Mononuclear cell (primary cell): ENCODE results near the gene CD14. TPM values are rescaled to one million over a fixed set of nuclear protein-coding genes. Genes with fewer than 3 reads are reported as not detected.
"Not testable (repeated sequence)": the region's sequence is repeated elsewhere in the genome, so short reads cannot be mapped to it uniquely, and the experiment has no call there.

ENCODE experiments used
- H3K27me3 ChIP-seq: 2 replicates; pipeline ENCODE4 v1.6.0; 2011; ENCODE audit warnings: low read length, control low read depth; ENCODE audit not compliant: insufficient read depth
- H3K4me1 ChIP-seq: 2 replicates; pipeline ENCODE4 v1.5.1; 2011; ENCODE audit warnings: mild to moderate bottlenecking, low read length, control low read depth; ENCODE audit not compliant: insufficient read depth
- H3K4me3 ChIP-seq: 2 replicates; pipeline ENCODE4 v1.5.1; 2011; ENCODE audit warnings: mild to moderate bottlenecking, low read length, moderate library complexity
- H3K9me3 ChIP-seq: 2 replicates; pipeline ENCODE4 v1.5.1; 2011; ENCODE audit warnings: low read depth, mild to moderate bottlenecking, control low read depth, low read length
- total RNA-seq: library from RNA; depleted of rRNA; stranded (reverse); fragments of >200 nt; gene quantifications from one replicate; pipeline ENCODE4 v1.2.3, GENCODE V29; 2012

The CD14 gene
- total RNA-seq, 1 donor: 138 TPM

DNA sequence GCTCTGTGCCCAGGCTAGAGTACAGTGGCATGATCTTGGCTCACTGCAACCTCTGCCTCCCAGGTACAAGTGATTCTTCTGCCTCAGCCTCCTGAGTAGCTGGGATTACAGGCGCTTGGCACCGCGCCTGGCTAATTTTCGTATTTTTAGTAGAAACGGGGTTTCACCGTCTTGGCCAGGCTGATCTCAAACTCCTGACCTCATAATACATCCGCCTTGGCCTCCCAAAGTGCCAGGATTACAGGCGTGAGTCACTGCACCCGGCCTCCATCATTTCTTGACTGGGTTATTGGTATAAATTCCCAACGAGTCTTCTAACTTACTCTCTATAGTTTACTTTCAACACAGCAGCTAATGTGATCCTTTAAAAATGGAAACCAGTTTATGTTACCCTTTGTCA is 8.1 kb downstream of the CD14 start:
- H3K27me3 ChIP-seq, H3K4me3 ChIP-seq, H3K9me3 ChIP-seq: not testable (repeated sequence)
- H3K4me1 ChIP-seq: peaks cover 28% of the 10 kb centered on the region

DNA sequence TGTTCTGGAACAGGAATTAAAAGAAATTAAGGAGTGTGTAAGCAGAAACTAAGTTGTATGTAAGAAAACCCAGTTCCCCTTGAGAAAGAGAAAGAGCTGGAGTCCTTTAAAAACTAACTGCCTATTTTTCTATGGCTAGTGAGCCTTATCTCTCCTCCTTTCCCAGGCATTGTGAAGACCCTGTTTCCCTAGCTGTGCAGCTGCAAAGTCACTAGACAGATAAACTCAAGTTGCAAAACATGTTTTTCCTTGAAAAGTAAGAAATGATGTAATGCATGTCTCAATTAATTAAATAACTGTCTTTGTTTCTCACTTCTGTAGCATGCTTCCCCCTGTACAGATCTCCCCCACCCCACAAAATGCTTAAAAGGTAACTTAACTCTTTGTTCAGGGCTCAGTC is 9.9 kb downstream of the CD14 start:
- H3K9me3 ChIP-seq, H3K4me3 ChIP-seq, H3K27me3 ChIP-seq: not testable (repeated sequence)
- peaks cover 16% of the 10 kb centered on the region for H3K4me1 ChIP-seq

DNA sequence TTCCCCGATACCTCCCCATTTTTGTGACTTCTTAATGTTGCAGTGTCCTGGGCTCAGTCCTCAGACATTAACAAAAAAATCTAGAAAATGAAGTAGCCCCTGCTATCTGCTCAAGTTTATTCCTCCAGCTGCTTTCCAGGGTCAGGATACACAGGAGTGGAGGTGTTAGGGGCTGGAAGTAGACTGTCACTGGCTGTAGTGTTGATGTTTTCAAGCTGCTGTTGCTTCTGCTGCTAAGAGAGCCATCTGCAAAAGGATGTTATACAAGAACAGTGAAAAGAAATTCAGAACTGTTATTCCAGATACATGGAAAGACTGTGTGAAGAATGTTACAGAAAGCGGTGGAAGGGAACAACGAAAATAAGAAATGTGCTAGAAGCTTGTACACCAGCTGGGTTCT is 10.7 kb downstream of the CD14 start:
- peaks cover 16% of the 10 kb centered on the region for H3K4me1 ChIP-seq
- H3K27me3 ChIP-seq: peaks cover 7% of the 10 kb centered on the region
- no peaks in the 10 kb centered on the region for H3K9me3 ChIP-seq
- H3K4me3 ChIP-seq: no peak overlapping the region

DNA sequence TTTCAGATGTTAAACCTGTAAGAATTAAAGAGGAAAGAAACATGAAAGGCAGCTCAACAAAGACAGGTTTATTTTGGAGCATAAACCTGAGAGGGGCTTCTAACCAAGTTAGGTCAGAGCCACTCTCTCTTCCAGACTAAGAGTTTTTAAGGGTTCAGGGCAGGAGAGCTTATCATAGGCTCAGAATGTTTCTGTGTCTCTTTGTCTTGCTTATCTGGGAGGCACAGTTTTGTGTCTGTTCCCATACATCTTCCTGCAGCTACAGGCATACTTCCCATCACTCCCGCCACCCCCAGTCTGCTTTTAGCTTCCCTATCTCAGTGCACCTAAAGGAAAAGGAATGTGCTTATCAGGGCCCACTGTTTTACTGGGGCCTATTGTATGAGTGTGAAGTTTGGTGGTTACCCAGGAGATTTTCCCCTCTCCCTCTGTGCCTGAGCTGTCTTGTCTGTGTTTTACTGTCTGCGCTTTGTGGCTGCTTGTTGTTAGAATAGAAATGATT is 21.9 kb downstream of the CD14 start:
- Histone ChIP-seq H3K27me3 (no peaks in the 10 kb centered on the region), H3K4me3 (no peak overlapping the region), H3K9me3 (no peaks in the 10 kb centered on the region), H3K4me1 (peaks cover 86% of the 10 kb centered on the region)

DNA sequence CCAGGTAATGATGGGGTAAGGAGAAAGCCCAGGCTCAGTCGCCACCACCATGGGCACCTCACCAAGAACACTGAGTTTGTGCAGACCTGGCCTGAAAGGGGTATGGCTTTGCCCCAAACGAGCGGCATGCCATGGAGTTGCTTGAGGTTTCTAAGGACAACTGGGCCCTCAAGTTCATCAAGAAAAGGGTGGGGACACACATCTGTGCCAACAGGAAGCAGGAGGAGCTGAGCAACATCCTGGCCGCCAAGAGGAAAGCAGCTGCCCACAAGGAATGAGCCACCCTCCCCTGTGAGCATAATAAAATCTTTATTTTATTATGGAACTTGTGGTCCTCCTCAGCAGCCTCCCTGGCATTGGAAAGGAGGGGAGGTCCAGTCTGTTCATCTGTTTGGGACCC is 23.8 kb downstream of the CD14 start:
- Histone ChIP-seq H3K9me3 (no peaks in the 10 kb centered on the region), H3K4me3 (no peak overlapping the region), H3K27me3 (no peaks in the 10 kb centered on the region), H3K4me1 (peaks cover 86% of the 10 kb centered on the region)

DNA sequence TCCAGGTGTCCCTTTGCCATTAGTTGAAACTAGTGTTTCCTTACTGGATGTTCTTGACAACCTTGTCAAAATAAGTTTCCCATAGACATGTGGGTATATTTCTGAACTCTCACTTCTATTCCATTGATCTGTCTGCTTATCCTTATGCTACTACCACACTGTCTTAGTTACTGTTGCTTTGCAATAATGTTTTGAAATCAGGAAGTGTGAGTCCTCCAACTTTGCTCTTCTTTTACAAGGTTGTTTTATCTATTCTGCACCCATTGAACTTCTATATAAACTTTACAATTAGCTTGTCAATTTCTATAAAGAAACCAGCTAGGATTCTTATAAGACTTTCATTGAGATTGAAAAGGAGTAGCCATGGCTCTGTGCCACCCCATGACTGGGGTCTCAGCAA is 24.3 kb downstream of the CD14 start:
- Histone ChIP-seq H3K4me1 (peaks cover 86% of the 10 kb centered on the region), H3K9me3 (no peaks in the 10 kb centered on the region), H3K4me3 (no peak overlapping the region), H3K27me3 (no peaks in the 10 kb centered on the region)

DNA sequence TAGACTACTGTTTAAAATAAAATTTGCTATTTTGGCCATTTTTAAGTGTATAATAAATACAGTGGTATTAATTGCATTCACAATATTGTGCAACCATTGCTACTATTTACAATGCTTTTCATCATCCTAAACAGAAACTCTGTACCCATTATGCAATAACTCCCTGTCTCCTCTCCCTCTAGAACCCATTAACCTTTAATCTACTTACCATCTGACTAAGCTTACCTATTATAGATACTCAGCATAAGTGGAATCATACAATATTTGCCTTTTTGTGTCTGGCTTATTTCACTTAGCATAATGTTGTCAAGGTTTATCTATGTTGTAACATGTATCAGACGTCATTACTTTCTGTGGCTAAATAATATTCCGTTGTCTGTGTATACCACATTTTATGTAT is 25.9 kb downstream of the CD14 start:
- peaks cover 85% of the 10 kb centered on the region for H3K4me1 ChIP-seq
- H3K9me3 ChIP-seq: no peaks in the 10 kb centered on the region
- H3K27me3 ChIP-seq: no peaks in the 10 kb centered on the region

DNA sequence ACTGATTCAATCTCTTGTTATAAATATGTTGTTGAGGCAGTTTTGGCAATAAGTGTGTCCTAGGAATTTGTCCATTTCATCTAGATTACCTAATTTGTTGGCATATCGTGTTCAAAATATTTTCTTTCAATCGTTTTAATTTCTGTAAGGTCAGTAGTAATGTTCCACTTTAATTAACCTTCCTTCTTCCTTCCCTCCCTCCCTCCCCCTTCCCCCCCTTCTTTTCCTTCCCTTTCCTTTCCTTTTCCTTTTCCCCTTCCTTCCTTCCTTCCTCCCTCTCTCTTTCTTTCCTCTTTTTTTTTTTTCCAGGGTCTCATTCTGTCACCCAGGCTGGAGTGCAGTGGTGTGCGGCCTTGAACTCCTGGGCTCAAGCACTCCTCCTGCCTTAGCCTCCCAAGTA is 27.1 kb downstream of the CD14 start:
- no peaks in the 10 kb centered on the region for H3K27me3 ChIP-seq
- peaks cover 86% of the 10 kb centered on the region for H3K4me1 ChIP-seq
- H3K4me3 ChIP-seq: no peak overlapping the region
- H3K9me3 ChIP-seq: no peaks in the 10 kb centered on the region

More for the DNA sequence above, 25.9 kb downstream of the CD14 start:
- H3K4me3 ChIP-seq: no peak overlapping the region

DNA sequence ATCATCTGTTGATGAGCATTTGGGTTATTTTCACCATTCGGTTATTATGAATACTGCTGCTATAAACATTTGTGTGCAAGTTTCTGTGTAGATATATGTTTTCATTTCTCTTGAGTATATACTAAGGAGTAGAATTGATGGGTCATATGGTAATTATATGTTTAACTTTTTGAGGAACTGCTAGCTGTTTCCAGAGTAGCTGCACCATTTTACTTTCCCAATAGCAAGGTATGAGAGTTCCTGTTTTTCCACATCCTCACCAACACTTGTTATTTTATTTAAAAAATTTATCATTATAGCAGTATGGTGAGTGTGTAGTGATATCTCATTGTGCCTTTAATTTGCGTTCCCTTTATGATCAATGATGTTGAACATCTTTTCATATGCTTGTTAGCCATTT is 29.2 kb downstream of the CD14 start:
- H3K4me3 ChIP-seq: no peak overlapping the region
- no peaks in the 10 kb centered on the region for H3K27me3 ChIP-seq
- H3K9me3 ChIP-seq: no peaks in the 10 kb centered on the region
- peaks cover 73% of the 10 kb centered on the region for H3K4me1 ChIP-seq

DNA sequence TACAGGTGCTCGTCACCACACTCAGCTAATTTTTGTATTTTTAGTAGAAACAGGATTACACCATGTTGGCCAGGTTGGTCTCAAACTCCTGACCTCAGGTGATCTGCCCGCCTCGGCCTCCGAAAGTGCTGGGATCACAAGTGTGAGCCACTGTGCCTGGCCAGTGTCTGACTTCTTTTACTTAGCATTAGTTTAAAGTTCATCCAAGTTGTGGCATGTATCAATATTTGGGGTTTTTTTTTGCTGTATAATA is 29.6 kb downstream of the CD14 start:
- H3K4me1 ChIP-seq: peaks cover 71% of the 10 kb centered on the region
- H3K9me3 ChIP-seq, H3K4me3 ChIP-seq, H3K27me3 ChIP-seq: not testable (repeated sequence)

DNA sequence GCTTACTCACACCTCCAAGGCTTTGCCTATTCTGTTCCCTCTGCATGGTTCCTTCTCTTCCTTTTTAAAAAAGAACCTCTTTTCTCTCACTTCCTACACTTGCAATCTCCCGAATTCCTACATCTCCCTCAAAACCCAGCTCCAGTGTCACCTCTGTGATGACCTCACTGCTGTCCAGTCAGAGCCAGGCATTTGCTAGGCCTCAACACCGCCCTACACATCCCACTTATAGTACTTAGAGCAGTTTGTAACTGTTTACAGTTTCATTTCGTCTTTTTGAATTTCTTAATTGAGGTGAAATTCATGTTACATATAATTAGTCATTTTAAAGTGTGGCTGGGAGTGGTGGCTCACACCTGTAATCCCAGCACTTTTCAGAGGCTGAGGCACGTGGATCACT is 30.8 kb downstream of the CD14 start:
- Histone ChIP-seq H3K27me3 (no peaks in the 10 kb centered on the region), H3K9me3 (no peaks in the 10 kb centered on the region), H3K4me3 (no peak overlapping the region), H3K4me1 (peaks cover 73% of the 10 kb centered on the region)

DNA sequence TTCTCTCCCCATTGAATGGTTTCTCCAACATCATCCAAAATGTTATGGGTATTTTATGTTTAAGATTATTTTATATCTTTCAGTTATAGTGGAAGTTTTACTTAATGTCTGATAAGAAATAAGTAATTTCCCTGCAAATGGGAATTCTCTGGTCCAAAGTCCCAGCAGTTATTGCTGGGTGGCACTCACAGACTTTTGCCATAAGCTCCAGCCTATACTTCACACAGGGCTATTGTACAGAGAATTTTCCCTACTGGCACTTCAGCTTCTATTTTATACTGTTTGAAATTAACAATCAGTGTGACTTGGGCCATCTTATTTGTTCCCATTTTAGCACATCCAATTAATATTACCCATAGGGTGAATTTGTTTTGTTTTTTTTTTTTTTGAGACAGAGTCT is 32.9 kb downstream of the CD14 start:
- Histone ChIP-seq H3K4me1 (peaks cover 77% of the 10 kb centered on the region), H3K4me3 (no peak overlapping the region), H3K27me3 (no peaks in the 10 kb centered on the region), H3K9me3 (no peaks in the 10 kb centered on the region)

DNA sequence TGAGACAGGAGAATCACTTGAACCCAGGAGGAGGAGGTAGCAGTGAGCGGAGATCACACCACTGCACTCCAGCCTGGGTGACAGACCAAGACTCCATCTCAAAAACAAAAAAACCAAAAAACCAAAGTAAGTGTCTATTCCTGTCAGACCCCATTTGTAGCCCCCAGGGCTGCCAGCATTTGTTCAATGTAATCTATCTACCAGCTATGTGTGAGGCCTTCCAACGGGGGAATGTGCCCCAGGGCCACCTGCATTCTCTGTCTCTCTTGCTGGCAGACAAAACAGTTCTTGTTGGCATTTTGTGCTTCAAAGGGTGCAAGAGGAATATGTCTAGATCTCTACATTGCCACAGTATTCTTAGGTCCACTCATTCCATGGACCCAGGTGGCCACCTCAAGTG is 34.1 kb downstream of the CD14 start:
- Histone ChIP-seq H3K4me3 (no peak overlapping the region), H3K27me3 (no peaks in the 10 kb centered on the region), H3K4me1 (peaks cover 82% of the 10 kb centered on the region), H3K9me3 (no peaks in the 10 kb centered on the region)

DNA sequence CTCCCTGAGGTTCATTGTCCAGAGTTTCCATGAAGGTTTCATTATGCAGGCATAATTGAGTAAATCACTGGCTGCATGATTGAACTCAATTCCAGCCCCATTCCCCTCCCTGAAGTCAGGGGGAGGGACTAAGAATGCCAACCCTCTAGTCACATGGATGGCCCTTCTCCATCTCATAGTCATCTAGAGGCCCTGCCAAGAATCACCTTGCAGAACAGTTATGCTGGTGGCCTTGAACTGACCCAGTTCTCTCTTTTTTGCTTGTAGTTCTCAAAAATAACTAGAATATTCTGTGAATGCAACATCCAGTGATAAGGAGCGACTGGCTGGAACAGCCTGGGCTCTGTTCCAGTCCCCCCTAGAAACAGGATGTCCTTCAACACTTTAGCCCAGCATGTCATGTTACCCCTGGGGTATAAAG is 36.6 kb downstream of the CD14 start:
- no peak overlapping the region for H3K4me3 ChIP-seq
- no peaks in the 10 kb centered on the region for H3K27me3 ChIP-seq
- no peaks in the 10 kb centered on the region for H3K9me3 ChIP-seq
- peaks cover 73% of the 10 kb centered on the region for H3K4me1 ChIP-seq

DNA sequence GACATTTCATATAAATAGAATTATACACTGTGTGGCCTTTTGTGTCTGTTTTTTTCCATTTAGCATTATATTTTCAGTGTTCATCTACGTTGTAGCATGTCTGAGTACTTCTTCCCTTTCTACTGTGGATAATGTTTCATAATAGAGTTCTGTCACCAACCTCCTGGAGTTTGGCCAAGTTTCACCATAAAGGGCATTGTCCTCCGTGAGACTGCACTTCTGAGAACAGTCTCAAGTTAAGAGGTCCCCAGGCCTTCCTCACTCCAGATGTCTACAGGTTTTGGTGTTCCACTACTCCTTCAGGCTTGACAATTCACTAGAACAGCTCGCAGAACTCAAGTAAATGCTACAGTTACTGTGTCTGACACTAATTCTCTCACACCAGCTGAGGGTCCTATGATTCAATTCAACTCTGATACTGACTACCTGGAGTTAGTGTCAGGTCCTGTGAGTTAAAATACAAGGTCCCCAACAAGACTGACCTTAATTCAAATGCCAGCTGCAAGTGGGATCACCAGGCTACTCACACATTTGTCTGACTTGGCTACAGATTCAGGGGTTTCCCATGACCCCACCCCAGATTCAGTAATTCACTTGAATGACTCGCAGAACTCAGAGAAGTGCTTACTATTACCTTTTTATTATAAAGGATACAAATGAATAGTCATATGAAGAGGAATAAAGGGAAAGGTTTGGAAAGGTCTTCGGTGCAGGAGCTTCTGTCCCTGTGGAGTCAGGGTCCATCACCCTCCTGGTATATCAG is 37.3 kb downstream of the CD14 start:
- Histone ChIP-seq H3K9me3 (no peaks in the 10 kb centered on the region), H3K4me3 (no peak overlapping the region), H3K4me1 (peaks cover 73% of the 10 kb centered on the region), H3K27me3 (no peaks in the 10 kb centered on the region)

DNA sequence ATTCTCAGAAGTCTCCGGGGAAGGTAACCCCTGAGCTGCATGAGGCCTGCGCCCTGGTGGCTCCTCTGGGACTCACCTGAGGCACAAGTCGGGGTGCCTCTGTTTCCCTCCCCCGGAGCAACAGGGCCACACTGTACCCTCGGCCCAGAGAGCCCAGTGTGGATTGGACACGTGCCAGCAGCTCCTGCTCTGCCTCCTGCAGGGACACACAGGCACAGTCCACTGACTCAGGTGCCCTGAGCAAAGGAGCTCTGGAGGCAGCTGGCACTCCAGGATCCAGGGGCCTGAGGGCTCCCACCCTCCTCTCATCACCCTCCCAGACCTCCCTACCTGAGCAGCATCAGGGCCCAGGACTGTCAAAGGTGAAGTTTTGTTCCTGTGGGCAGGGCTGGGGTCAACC is 38.8 kb downstream of the CD14 start:
- Histone ChIP-seq H3K4me3 (no peak overlapping the region), H3K9me3 (no peaks in the 10 kb centered on the region), H3K27me3 (no peaks in the 10 kb centered on the region), H3K4me1 (peaks cover 82% of the 10 kb centered on the region)
